WI38 (cell line): ENCODE results near the gene ZDHHC7.

Source experiments
- H3K4me3 ChIP-seq: 2 replicates; pipeline ENCODE4 v1.5.1; 2011; ENCODE audit warnings: low read depth, mild to moderate bottlenecking, control low read depth, low read length
- TF ChIP-seq, protein P1 (sequence below): IDR thresholded peaks from 2 replicates; pipeline ENCODE4 v1.5.1; 2012; ENCODE audit warnings: low read depth, mild to moderate bottlenecking, control low read depth, low read length

ZDHHC7 gene

DNA sequence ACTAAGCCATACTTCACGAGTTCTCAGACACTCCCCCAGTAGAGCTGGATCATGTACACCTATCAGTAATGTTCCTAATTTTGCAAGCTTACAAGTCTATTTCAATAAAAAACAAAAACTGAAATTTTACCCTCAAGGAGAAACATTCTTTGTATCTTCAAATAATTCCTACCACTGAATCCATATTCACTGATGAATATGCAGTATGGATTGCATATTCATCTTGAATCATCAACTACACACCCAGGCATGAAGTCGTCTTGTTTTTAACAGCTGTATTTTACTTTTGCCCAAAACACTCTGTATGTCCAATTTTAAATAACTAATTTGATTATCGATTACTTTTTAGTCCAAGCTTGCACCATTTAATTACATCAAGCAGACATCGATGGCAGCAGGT lies 31.8 kb downstream of the ZDHHC7 start:
- no peak overlapping the region for H3K4me3 ChIP-seq
- TF ChIP-seq, protein P1, sequence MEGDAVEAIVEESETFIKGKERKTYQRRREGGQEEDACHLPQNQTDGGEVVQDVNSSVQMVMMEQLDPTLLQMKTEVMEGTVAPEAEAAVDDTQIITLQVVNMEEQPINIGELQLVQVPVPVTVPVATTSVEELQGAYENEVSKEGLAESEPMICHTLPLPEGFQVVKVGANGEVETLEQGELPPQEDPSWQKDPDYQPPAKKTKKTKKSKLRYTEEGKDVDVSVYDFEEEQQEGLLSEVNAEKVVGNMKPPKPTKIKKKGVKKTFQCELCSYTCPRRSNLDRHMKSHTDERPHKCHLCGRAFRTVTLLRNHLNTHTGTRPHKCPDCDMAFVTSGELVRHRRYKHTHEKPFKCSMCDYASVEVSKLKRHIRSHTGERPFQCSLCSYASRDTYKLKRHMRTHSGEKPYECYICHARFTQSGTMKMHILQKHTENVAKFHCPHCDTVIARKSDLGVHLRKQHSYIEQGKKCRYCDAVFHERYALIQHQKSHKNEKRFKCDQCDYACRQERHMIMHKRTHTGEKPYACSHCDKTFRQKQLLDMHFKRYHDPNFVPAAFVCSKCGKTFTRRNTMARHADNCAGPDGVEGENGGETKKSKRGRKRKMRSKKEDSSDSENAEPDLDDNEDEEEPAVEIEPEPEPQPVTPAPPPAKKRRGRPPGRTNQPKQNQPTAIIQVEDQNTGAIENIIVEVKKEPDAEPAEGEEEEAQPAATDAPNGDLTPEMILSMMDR, result no peak

DNA sequence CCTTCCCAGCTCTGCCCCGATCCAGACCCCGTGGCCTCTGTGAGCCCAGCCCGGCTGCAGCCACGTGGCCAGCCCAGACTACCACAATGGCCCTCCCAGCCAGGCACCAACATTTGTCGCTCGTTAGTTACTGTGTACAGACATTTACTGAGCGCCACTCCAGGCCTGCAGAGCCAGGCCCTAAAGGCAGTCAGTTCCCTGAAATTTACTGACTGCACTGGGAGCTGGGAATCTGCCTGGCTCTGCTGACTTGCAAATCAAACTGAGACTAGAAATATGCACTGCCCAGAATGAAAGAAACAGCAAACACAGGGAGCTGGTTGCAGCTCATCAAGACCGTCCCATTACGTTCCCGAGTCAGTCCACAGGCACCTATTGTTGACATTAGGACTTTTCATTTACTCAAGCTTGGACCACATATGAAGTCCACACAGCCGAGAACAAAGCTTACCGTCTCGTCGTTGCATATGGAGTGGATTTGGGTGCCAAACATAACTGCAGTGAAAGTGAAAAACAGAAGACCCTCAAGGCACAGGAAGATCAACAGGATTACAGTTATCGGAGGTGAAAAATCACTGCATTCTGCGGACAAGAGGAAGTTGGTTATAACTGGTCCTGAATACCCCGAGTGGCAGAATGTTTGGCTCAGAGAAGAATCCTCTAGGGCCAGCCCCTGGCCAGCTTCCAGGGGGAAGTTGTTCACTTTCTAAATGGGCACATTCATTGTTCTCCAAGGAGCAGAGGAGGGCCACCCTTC lies 34.5 kb downstream of the ZDHHC7 start:
- no peak overlapping the region for H3K4me3 ChIP-seq
- TF ChIP-seq, protein P1, result no peak

GRCh38 chr16:84975522-84975921 lies 35.8 kb downstream of the ZDHHC7 start:
- TF ChIP-seq, protein P1, result no peak
- H3K4me3 ChIP-seq, result no peak overlapping the region

- H3K4me3 ChIP-seq, result no peak overlapping the region
- TF ChIP-seq, protein P1, result no peak
These were observed 36.3 kb downstream of the ZDHHC7 start for GRCh38 chr16:84975066-84975465.

GRCh38 chr16:84973776-84974523 lies 37.4 kb downstream of the ZDHHC7 start:
- no peak overlapping the region for H3K4me3 ChIP-seq
- TF ChIP-seq, protein P1, result no peak

DNA sequence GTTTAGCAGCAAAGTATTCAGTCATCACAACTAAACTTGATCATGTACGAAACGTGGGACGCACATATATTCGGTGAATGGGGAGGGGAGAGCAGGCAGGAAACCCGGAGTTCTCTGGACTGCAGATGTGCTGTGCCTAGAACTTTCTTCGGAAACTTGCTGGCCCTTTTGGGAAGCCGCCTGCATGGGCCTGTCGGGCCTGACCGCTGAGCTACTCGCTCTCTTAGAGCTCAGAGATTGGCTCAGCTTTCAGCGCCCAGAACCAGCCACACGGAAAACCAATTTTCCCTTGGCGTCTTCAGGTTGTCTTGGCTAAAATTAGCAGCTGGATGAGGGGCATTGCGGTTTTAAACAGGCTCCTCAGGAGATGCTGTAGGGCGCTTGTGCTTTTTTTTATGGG lies 38.1 kb downstream of the ZDHHC7 start:
- no peak overlapping the region for H3K4me3 ChIP-seq
- TF ChIP-seq, protein P1, result no peak
